ENCODE data around the gene COPZ2. TPM values are rescaled to one million over a fixed set of nuclear protein-coding genes. Genes with fewer than 3 reads are reported as not detected.
A peak's percentile ranks its signal among the peaks of the same experiment; 100 is the strongest.
"Not testable (repeated sequence)": the region's sequence is repeated elsewhere in the genome, so short reads cannot be mapped to it uniquely, and the experiment has no call there.

The COPZ2 gene
- total RNA-seq = 1 to 10 TPM; 3.4 to 4.0 TPM

GRCh38 chr17:48037036-48037837 lies at the start of gene COPZ2:
Gene COPZ2, minus strand, starts transcription at chr17:48037797. Its CDS starts 20 bp downstream, at chr17:48037777.
- no peaks in the 10 kb centered on the region for H3K9me3 Mint-ChIP-seq
- peaks cover 20% of the 10 kb centered on the region for H3K4me1 Mint-ChIP-seq
- peak within 1 kb of the TSS; percentile 73 for H3K4me3 Mint-ChIP-seq
- CTCF ChIA-PET = interaction anchor here (0.6 to 3.7 kb wide), 14 partner anchors 10 to 556 kb away, joined by 3 to 23 read pairs (median 3); partner anchors contain the start of gene NFE2L1
- H3K27me3 Mint-ChIP-seq = peaks cover 41% of the 10 kb centered on the region
- POLR2A ChIA-PET = no interaction called here
- H3K36me3 Mint-ChIP-seq (ENCODE audit: low read depth) = no peaks in the 10 kb centered on the region
- DNase-seq = peak; percentile 68
- H3K27ac Mint-ChIP-seq = peak within 1 kb of the TSS; percentile 61

- ChIA-PET CTCF (interaction anchor here (0.5 to 1.5 kb wide), 2 partner anchors 11 to 58 kb away, joined by 3 to 5 read pairs; no protein-coding TSS in a partner anchor), POLR2A (no interaction called here)
- peaks cover 9% of the 10 kb centered on the region for H3K4me1 Mint-ChIP-seq
- H3K27me3 Mint-ChIP-seq = no peaks in the 10 kb centered on the region
- no peaks in the 10 kb centered on the region for H3K36me3 Mint-ChIP-seq (ENCODE audit: low read depth)
- no peak overlapping the region for H3K27ac Mint-ChIP-seq
- no peak for DNase-seq
- no peak overlapping the region for H3K4me3 Mint-ChIP-seq
- no peaks in the 10 kb centered on the region for H3K9me3 Mint-ChIP-seq
These were observed 47.3 kb upstream of the COPZ2 start for GRCh38 chr17:48084932-48085331.

GRCh38 chr17:48081858-48082257 lies 44.3 kb upstream of the COPZ2 start:
- Mint-ChIP-seq H3K36me3 (ENCODE audit: low read depth) (peaks cover under 1% of the 10 kb centered on the region), H3K27ac (no peak overlapping the region), H3K27me3 (no peaks in the 10 kb centered on the region), H3K4me3 (no peak overlapping the region), H3K9me3 (no peaks in the 10 kb centered on the region), H3K4me1 (peaks cover 9% of the 10 kb centered on the region)
- POLR2A ChIA-PET = interaction anchor here (0.6 kb wide), 3 partner anchors 15 to 892 kb away, joined by 3 to 4 read pairs (median 3); no protein-coding TSS in a partner anchor
- CTCF ChIA-PET = interaction anchor here (0.6 to 9.8 kb wide), 6 partner anchors 13 to 1192 kb away, joined by 3 to 55 read pairs (median 4); no protein-coding TSS in a partner anchor
- no peak for DNase-seq

- H3K9me3 Mint-ChIP-seq, POLR2A ChIA-PET, H3K4me3 Mint-ChIP-seq, H3K4me1 Mint-ChIP-seq, H3K27me3 Mint-ChIP-seq, H3K27ac Mint-ChIP-seq, DNase-seq: not testable (repeated sequence)
- H3K36me3 Mint-ChIP-seq (ENCODE audit: low read depth) = peaks cover 18% of the 10 kb centered on the region
- CTCF ChIA-PET = interaction anchor here (0.6 to 9.8 kb wide), 4 partner anchors 51 to 1630 kb away, joined by 3 to 55 read pairs (median 4); partner anchors contain the start of genes CDK5RAP3 and SLC35B1
These were observed 39.6 kb upstream of the COPZ2 start for GRCh38 chr17:48077152-48077551.

GRCh38 chr17:48074322-48075081 lies 36.9 kb upstream of the COPZ2 start:
- H3K9me3 Mint-ChIP-seq = no peaks in the 10 kb centered on the region
- CTCF ChIA-PET = interaction anchor here (0.7 to 9.8 kb wide), 7 partner anchors 22 to 95 kb away, joined by 3 to 55 read pairs (median 4); partner anchors contain the start of gene NFE2L1
- POLR2A ChIA-PET = no interaction called here
- peak overlapping the region; percentile 55 for H3K27ac Mint-ChIP-seq
- DNase-seq = peak; percentile 83
- H3K36me3 Mint-ChIP-seq (ENCODE audit: low read depth) = peaks cover 26% of the 10 kb centered on the region
- H3K4me1 Mint-ChIP-seq = peaks cover 3% of the 10 kb centered on the region
- no peak overlapping the region for H3K4me3 Mint-ChIP-seq
- no peaks in the 10 kb centered on the region for H3K27me3 Mint-ChIP-seq

- H3K36me3 Mint-ChIP-seq (ENCODE audit: low read depth) = peaks cover 28% of the 10 kb centered on the region
- H3K9me3 Mint-ChIP-seq, H3K27me3 Mint-ChIP-seq, H3K27ac Mint-ChIP-seq, POLR2A ChIA-PET, DNase-seq, H3K4me3 Mint-ChIP-seq, H3K4me1 Mint-ChIP-seq: not testable (repeated sequence)
- CTCF ChIA-PET = interaction anchor here (0.6 to 9.8 kb wide), 8 partner anchors 18 to 94 kb away, joined by 3 to 55 read pairs (median 4); no protein-coding TSS in a partner anchor
These were observed 36.0 kb upstream of the COPZ2 start for GRCh38 chr17:48073566-48074094.

- POLR2A ChIA-PET, DNase-seq, H3K4me3 Mint-ChIP-seq, H3K9me3 Mint-ChIP-seq, H3K4me1 Mint-ChIP-seq, H3K27ac Mint-ChIP-seq, H3K27me3 Mint-ChIP-seq: not testable (repeated sequence)
- CTCF ChIA-PET = interaction anchor here (1.3 to 1.8 kb wide), 3 partner anchors 17 to 62 kb away, joined by 4 to 5 read pairs (median 5); no protein-coding TSS in a partner anchor
- peaks cover 33% of the 10 kb centered on the region for H3K36me3 Mint-ChIP-seq (ENCODE audit: low read depth)
These were observed 35.2 kb upstream of the COPZ2 start for GRCh38 chr17:48072811-48073210.

GRCh38 chr17:48071654-48072053 lies 34.1 kb upstream of the COPZ2 start:
- Mint-ChIP-seq H3K4me3 (no peak overlapping the region), H3K4me1 (peaks cover 3% of the 10 kb centered on the region), H3K9me3 (no peaks in the 10 kb centered on the region), H3K27me3 (no peaks in the 10 kb centered on the region), H3K27ac (no peak overlapping the region), H3K36me3 (ENCODE audit: low read depth) (peaks cover 30% of the 10 kb centered on the region)
- no peak for DNase-seq
- CTCF ChIA-PET = interaction anchor here (1.5 kb wide), 1 partner anchor 46 kb away, joined by 5 read pairs; no protein-coding TSS in a partner anchor
- POLR2A ChIA-PET = no interaction called here

GRCh38 chr17:48070195-48070594 lies 32.6 kb upstream of the COPZ2 start:
- POLR2A ChIA-PET = no interaction called here
- CTCF ChIA-PET = interaction anchor here (0.6 to 2.0 kb wide), 2 partner anchors 10 to 73 kb away, joined by 4 to 5 read pairs; no protein-coding TSS in a partner anchor
- Mint-ChIP-seq H3K9me3 (no peaks in the 10 kb centered on the region), H3K4me3 (no peak overlapping the region), H3K27me3 (no peaks in the 10 kb centered on the region), H3K27ac (no peak overlapping the region), H3K4me1 (peaks cover 3% of the 10 kb centered on the region), H3K36me3 (ENCODE audit: low read depth) (peaks cover 32% of the 10 kb centered on the region)
- DNase-seq = no peak

- ChIA-PET CTCF (interaction anchor here (0.8 to 2.0 kb wide), 13 partner anchors 9 to 568 kb away, joined by 3 to 7 read pairs (median 4); partner anchors contain the start of gene NFE2L1), POLR2A (interaction anchor here (0.6 kb wide), 1 partner anchor 13 kb away, joined by 3 read pairs; no protein-coding TSS in a partner anchor)
- no peaks in the 10 kb centered on the region for H3K27me3 Mint-ChIP-seq
- H3K9me3 Mint-ChIP-seq = no peaks in the 10 kb centered on the region
- H3K4me1 Mint-ChIP-seq = no peaks in the 10 kb centered on the region
- no peak overlapping the region for H3K4me3 Mint-ChIP-seq
- no peak overlapping the region for H3K27ac Mint-ChIP-seq
- peak; percentile 17 for DNase-seq
- H3K36me3 Mint-ChIP-seq (ENCODE audit: low read depth) = peaks cover 27% of the 10 kb centered on the region
These were observed 30.9 kb upstream of the COPZ2 start for GRCh38 chr17:48068491-48068961.

- H3K27ac Mint-ChIP-seq, H3K4me1 Mint-ChIP-seq, POLR2A ChIA-PET, DNase-seq, H3K27me3 Mint-ChIP-seq, H3K4me3 Mint-ChIP-seq, H3K9me3 Mint-ChIP-seq: not testable (repeated sequence)
- CTCF ChIA-PET = interaction anchor here (0.6 to 1.7 kb wide), 10 partner anchors 8 to 1691 kb away, joined by 3 to 7 read pairs (median 4); partner anchors contain the start of gene NFE2L1
- H3K36me3 Mint-ChIP-seq (ENCODE audit: low read depth) = peaks cover 26% of the 10 kb centered on the region
These were observed 30.2 kb upstream of the COPZ2 start for GRCh38 chr17:48067808-48068207.

- Mint-ChIP-seq H3K36me3 (ENCODE audit: low read depth) (peaks cover 30% of the 10 kb centered on the region), H3K27me3 (no peaks in the 10 kb centered on the region), H3K27ac (no peak overlapping the region), H3K9me3 (no peaks in the 10 kb centered on the region), H3K4me3 (no peak overlapping the region), H3K4me1 (no peaks in the 10 kb centered on the region)
- DNase-seq = no peak
- ChIA-PET CTCF (interaction anchor here (0.6 to 1.7 kb wide), 5 partner anchors 12 to 1692 kb away, joined by 3 to 7 read pairs (median 4); no protein-coding TSS in a partner anchor), POLR2A (no interaction called here)
These were observed 29.6 kb upstream of the COPZ2 start for GRCh38 chr17:48067245-48067644.
